GM23248 (cell line): ENCODE measurements around the gene GPSM1.

ENCODE experiments used
- EZH2 ChIP-seq: fragments of 200-600 bp; sonication (generic); IDR thresholded peaks from 2 replicates; pipeline ENCODE4 v1.6.1; 2018; ENCODE audit warnings: antibody characterized with exemption, mild to moderate bottlenecking; ENCODE audit not compliant: insufficient read depth, poor library complexity, severe bottlenecking
- EZH2phosphoT487 ChIP-seq: fragments of 200-600 bp; sonication (generic); IDR thresholded peaks from 2 replicates; pipeline ENCODE4 v1.6.1; 2018; ENCODE audit warnings: antibody characterized with exemption, moderate library complexity, mild to moderate bottlenecking, low read depth; ENCODE audit not compliant: insufficient read depth

- TF ChIP-seq EZH2 (no peak), EZH2phosphoT487 (no peak)
Observed at GRCh38 chr9:136303825-136304416, 23.4 kb upstream of the GPSM1 start, which contains the start of gene CCDC187.
